ENCODE measurements around the gene MMP25. TPM values are rescaled to one million over a fixed set of nuclear protein-coding genes. Genes with fewer than 3 reads are reported as not detected.

The MMP25 gene
- total RNA-seq, 2 donors from 2014 or later: 4.2 TPM; not detected in 1

GRCh38 chr16:3044708-3045107 is 1.7 kb upstream of the MMP25 start:
- H3K4me1 ChIP-seq (ENCODE audit: control insufficient read depth in 1 of 2, low read depth in 2 of 2): peaks cover 15 to 17% of the 10 kb centered on the region in 2 donors
- no peaks in the 10 kb centered on the region for H3K36me3 ChIP-seq
- no peak overlapping the region for H3K4me3 ChIP-seq
- peaks cover 23% of the 10 kb centered on the region for H3K27me3 ChIP-seq (replicated peaks; ENCODE audit: insufficient read depth)
- H3K27ac ChIP-seq: no peak overlapping the region
- DNase-seq (ENCODE audit: low spot score) (no peak), ATAC-seq (ENCODE audit: insufficient number of reproducible peaks, low FRiP score, low read depth) (no peak)
- TF ChIP-seq CTCF (IDR thresholded peaks at IDR 0.05): no peak
- no peaks in the 10 kb centered on the region for H3K9me3 ChIP-seq

GRCh38 chr16:3046641-3047386 is 453 bp downstream of the MMP25 start:
- H3K4me1 ChIP-seq (ENCODE audit: control insufficient read depth in 1 of 2, low read depth in 2 of 2): peaks cover 15 to 17% of the 10 kb centered on the region in 2 donors
- TF ChIP-seq CTCF (IDR thresholded peaks at IDR 0.05): no peak
- no peaks in the 10 kb centered on the region for H3K9me3 ChIP-seq
- DNase-seq (ENCODE audit: low spot score) (no peak), ATAC-seq (ENCODE audit: insufficient number of reproducible peaks, low FRiP score, low read depth) (no peak)
- no peaks in the 10 kb centered on the region for H3K36me3 ChIP-seq
- H3K27me3 ChIP-seq (replicated peaks; ENCODE audit: insufficient read depth): peaks cover 23% of the 10 kb centered on the region
- peak overlapping the region; percentile 76 for H3K4me3 ChIP-seq
- no peak overlapping the region for H3K27ac ChIP-seq

DNA sequence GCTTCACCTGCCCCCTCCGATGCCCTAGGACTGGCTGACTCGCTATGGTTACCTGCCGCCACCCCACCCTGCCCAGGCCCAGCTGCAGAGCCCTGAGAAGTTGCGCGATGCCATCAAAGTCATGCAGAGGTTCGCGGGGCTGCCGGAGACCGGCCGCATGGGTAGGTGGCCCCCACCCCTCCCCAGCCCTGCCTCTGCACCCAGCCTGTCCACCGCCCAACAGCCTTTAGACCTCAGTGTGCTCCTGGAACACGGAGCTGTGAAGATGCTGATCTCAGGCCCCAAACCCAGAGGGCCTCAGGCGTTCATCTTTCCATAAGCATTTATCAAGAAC is 993 bp downstream of the MMP25 start:
- Histone ChIP-seq H3K36me3 (no peaks in the 10 kb centered on the region), H3K27ac (no peak overlapping the region)

DNA sequence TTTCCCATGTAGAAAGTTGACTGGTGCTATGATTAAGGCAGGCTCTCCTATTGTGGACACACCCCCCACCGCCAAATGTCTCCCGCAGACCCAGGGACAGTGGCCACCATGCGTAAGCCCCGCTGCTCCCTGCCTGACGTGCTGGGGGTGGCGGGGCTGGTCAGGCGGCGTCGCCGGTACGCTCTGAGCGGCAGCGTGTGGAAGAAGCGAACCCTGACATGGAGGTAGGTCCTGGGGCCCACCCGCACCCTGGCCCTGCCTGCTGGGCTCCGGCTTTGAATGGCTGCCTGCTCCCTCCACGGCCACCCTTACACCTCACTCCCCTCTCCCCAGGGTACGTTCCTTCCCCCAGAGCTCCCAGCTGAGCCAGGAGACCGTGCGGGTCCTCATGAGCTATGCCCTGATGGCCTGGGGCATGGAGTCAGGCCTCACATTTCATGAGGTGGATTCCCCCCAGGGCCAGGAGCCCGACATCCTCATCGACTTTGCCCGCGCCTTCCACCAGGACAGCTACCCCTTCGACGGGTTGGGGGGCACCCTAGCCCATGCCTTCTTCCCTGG is 3.6 kb downstream of the MMP25 start:
- Histone ChIP-seq H3K4me3 (no peak overlapping the region), H3K27ac (no peak overlapping the region), H3K4me1 (ENCODE audit: control insufficient read depth in 1 of 2, low read depth in 2 of 2) (peaks cover 15 to 17% of the 10 kb centered on the region in 2 donors), H3K36me3 (no peaks in the 10 kb centered on the region), H3K9me3 (no peaks in the 10 kb centered on the region), H3K27me3 (replicated peaks; ENCODE audit: insufficient read depth) (peaks cover 11% of the 10 kb centered on the region)
- TF ChIP-seq CTCF (IDR thresholded peaks at IDR 0.05): no peak
- ATAC-seq (ENCODE audit: insufficient number of reproducible peaks, low FRiP score, low read depth): no peak
- DNase-seq (ENCODE audit: low spot score): no peak

More for the DNA sequence above, 993 bp downstream of the MMP25 start:
- Histone ChIP-seq H3K4me3 (no peak overlapping the region), H3K4me1 (ENCODE audit: control insufficient read depth in 1 of 2, low read depth in 2 of 2) (peaks cover 15 to 17% of the 10 kb centered on the region in 2 donors), H3K9me3 (no peaks in the 10 kb centered on the region), H3K27me3 (replicated peaks; ENCODE audit: insufficient read depth) (peaks cover 23% of the 10 kb centered on the region)
- TF ChIP-seq CTCF (IDR thresholded peaks at IDR 0.05): no peak
- DNase-seq (ENCODE audit: low spot score) (no peak), ATAC-seq (ENCODE audit: insufficient number of reproducible peaks, low FRiP score, low read depth) (no peak)

DNA sequence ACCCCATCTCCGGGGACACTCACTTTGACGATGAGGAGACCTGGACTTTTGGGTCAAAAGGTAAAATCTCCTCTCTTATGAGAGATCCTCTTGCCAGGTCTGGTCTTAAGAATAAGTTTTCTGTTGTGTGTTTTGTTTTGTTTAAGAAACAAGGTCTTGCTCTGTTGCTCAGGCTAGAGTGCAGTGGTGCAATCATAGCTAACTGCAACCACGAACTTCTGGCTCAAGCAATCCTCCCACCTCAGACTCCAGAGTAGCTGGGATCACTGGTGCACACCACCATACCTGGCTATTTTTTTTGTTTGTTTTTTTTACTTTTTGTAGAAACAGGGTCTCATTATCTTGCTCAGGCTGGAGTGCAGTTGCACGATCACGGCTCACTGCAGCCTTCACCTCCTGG is 4.1 kb downstream of the MMP25 start:
- no peak for DNase-seq (ENCODE audit: low spot score)
- TF ChIP-seq CTCF (IDR thresholded peaks at IDR 0.05): no peak
- Histone ChIP-seq H3K9me3 (no peaks in the 10 kb centered on the region), H3K4me3 (no peak overlapping the region), H3K4me1 (ENCODE audit: control insufficient read depth in 1 of 2, low read depth in 2 of 2) (peaks cover 15% of the 10 kb centered on the region in 2 donors), H3K27me3 (replicated peaks; ENCODE audit: insufficient read depth) (peaks cover 9% of the 10 kb centered on the region), H3K27ac (no peak overlapping the region), H3K36me3 (no peaks in the 10 kb centered on the region)
- ATAC-seq (ENCODE audit: insufficient number of reproducible peaks, low FRiP score, low read depth): no peak

All from thoracic aorta (tissue), 2 donors.